Skeletal muscle cell (primary cell): ENCODE data around the gene CMTR2.

Source experiments
- DNase-seq: peaks from one replicate; pipeline ENCODE4 v3.0.0-alpha.2; 2010; ENCODE audit warnings: low read depth
- H3K4me3 ChIP-seq: 2 replicates; pipeline ENCODE4 v1.5.1; 2011; ENCODE audit warnings: low read depth, mild to moderate bottlenecking, control low read depth, low read length, moderate library complexity

The CMTR2 gene

DNA sequence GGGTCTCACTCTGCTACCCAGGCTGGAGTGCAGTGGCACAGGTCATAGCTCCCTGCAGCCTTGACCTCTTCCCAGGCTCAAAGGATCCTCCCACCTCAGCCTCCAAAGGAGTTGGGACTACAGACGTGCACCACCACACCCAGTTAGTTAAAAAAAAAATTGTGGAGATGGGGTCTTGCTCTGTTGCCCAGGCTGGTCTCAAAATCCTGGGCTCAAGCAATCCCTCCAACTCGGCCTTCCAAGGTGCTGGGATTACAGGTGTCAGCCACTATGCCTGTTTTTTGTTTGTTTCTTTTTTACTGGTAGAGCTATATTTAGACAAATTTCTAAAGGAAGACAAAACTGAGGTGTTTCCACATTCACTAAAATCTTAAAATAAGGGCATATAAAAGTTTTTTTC is 1.7 kb downstream of the CMTR2 start:
- no peak for DNase-seq
- no peak overlapping the region for H3K4me3 ChIP-seq

DNA sequence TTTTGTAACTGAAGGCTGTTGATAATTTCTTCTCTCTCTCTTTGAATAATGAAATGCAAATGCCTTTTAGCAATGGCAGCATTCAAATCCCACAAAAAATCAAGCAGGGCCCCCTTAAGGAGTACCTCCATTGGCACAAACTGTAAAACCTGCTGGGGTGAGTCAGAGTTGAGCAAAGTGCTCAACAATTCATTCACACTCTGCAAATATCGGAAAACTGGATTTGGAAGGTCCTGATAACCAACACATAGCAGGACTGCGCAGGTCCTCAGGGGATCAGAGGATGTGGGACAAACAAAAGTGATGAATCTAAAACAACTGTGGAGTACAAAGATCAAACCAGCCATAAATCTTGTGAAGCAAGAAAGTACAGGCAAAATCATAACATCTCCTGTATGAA is 5.6 kb downstream of the CMTR2 start:
- H3K4me3 ChIP-seq = no peak overlapping the region
- no peak for DNase-seq

GRCh38 chr16:71282943-71283342 is 6.3 kb downstream of the CMTR2 start:
- H3K4me3 ChIP-seq = no peak overlapping the region
- DNase-seq = no peak

GRCh38 chr16:71276589-71277334 is 12.4 kb downstream of the CMTR2 start:
- no peak for DNase-seq

DNA sequence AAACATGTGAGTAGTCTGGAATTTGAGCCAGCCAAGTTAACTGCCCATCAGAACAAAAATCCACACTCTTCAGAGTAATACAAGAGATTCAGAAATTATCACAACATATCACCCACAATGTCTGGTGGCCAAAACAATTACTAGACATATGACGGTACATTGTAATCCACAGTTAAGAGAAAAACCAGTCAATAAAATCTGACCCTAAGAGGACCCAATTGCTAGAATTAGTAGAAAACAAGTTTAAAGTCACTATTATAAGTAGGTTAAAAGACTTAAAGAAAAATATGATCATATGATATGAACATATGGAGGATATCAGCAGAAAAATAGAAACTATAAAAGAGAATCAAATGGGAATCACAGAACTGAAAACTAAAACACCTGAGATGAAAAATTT is 15.8 kb downstream of the CMTR2 start:
- no peak for DNase-seq
- no peak overlapping the region for H3K4me3 ChIP-seq

More at GRCh38 chr16:71276589-71277334, 12.4 kb downstream of the CMTR2 start:
- H3K4me3 ChIP-seq = no peak overlapping the region

GRCh38 chr16:71264299-71264698 is 24.9 kb downstream of the CMTR2 start:
- no peak for DNase-seq
- H3K4me3 ChIP-seq = no peak overlapping the region

- DNase-seq = no peak
- H3K4me3 ChIP-seq = no peak overlapping the region
These were observed 25.6 kb downstream of the CMTR2 start for GRCh38 chr16:71263582-71263981.

GRCh38 chr16:71262391-71262790 is 26.8 kb downstream of the CMTR2 start:
- H3K4me3 ChIP-seq = no peak overlapping the region
- DNase-seq = no peak

- no peak overlapping the region for H3K4me3 ChIP-seq
- no peak for DNase-seq
These were observed 28.2 kb downstream of the CMTR2 start for GRCh38 chr16:71260995-71261394.

DNA sequence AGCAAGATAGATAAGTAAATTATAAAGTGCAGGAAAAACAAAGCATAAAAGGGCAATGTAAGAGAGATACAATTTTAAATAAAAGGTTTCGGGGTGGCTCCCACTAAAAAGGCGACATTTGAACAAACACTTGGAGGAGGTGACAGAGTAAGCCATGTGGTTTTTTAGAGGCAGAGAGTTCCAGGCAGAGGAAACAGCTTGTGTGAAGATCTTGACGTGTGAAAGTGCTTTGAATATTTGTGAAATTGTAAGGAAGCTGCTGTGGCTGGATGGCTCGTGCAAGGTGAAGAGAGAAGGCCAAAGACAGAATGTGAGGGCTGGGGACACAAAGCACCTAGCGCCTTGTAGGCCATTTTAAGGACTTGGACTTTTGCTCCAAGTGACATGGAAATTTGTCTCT is 30.1 kb downstream of the CMTR2 start:
- no peak overlapping the region for H3K4me3 ChIP-seq
- no peak for DNase-seq

DNA sequence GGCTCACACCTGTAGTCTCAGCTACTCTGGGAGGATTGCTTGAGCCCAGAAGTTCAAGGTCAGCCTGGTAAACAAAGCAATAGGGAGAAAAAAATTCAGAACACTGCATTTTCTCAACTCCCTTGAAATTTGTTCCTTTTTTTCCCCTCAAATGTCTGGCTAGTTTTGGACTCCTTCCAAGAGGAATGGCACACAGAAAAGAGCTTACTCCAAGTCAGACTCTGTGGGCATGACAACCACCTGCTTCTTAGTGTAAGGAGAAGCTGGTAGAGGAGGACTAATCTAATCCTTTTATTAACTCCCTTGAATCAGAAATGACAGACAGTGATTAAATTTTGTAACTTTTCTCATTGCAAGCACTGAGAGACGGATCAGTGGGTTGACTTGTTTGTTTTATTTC is 30.8 kb downstream of the CMTR2 start:
- no peak for DNase-seq
- no peak overlapping the region for H3K4me3 ChIP-seq

- no peak overlapping the region for H3K4me3 ChIP-seq
- DNase-seq = no peak
These were observed 31.4 kb downstream of the CMTR2 start for GRCh38 chr16:71257768-71258167.

DNA sequence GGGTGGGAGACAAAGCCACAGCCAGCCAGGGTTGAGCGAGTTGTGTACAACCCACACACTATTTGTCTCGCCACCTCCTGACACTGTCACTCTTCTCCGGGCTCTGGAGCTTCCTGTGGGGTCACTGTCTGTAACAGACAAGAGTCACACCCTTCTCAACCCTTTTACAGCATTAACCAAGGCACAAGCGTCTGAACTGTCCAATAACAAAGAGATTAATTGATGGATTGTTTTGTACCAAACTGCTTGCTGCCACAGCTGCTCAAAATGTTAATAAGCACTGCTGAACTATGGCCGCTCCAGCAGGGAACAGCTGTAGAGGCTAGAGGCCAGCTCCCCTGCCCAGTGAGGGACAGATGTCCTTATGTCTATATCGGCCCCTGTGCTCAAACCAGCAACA is 33.5 kb downstream of the CMTR2 start:
- peak; percentile 25 for DNase-seq
- H3K4me3 ChIP-seq = no peak overlapping the region

DNA sequence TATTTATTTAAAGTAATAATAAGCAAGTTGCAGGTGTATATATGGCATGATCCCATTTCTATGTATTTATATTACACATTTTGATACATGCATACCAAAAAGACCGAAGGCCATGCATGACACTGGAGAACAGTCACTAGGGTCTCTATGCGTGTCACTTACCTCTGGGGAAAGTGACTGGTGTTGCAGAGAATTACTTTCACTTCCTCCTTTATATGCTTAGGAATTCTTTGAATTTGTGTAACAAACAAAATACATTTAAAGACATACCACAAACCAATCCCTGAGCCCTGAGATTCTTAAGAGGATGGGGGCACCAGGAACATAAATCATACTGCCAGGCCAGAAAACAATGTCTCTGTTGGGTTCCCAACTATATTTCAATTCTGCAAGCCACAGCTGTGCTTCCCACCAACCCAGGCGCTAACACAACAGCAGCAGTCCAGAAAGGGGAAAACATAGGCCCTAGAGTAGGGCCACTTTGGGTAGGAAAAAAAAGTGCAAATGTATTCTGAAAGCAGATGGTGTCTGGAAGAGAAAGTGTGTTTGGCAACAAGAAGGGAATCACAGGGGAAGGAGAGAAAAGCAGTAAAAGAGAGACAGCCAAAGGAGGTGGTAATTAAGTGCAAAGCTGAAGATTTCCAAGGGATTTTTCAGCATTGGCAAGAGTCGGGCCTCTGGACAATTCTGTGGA is 34.2 kb downstream of the CMTR2 start:
- DNase-seq = no peak

GRCh38 chr16:71250461-71251235 is 38.6 kb downstream of the CMTR2 start:
- DNase-seq = no peak
- H3K4me3 ChIP-seq = no peak overlapping the region

More for the DNA sequence above, 34.2 kb downstream of the CMTR2 start:
- H3K4me3 ChIP-seq = no peak overlapping the region

GRCh38 chr16:71249399-71249798 is 39.8 kb downstream of the CMTR2 start:
- H3K4me3 ChIP-seq = no peak overlapping the region
- no peak for DNase-seq

GRCh38 chr16:71247478-71247877 is 41.7 kb downstream of the CMTR2 start:
- H3K4me3 ChIP-seq = no peak overlapping the region
- DNase-seq = no peak

DNA sequence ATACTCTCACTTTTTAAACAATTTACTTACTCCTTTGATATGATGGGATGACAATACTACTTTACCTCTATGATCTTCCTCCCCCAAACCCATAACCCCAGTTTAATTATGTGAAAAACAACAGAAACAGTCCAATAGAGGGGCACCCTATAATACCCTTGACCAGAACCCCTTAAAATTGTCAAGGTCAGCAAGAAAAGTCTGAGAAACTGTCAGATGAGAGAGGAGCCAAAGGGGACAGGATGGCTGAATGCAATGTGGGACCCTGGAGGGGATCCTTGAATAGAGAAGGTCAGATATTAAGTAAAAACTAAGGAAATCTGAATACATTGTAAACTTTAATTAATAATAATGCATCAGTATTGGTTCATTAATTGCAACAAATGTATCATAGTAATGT is 42.9 kb downstream of the CMTR2 start:
- no peak for DNase-seq
- H3K4me3 ChIP-seq = no peak overlapping the region

DNA sequence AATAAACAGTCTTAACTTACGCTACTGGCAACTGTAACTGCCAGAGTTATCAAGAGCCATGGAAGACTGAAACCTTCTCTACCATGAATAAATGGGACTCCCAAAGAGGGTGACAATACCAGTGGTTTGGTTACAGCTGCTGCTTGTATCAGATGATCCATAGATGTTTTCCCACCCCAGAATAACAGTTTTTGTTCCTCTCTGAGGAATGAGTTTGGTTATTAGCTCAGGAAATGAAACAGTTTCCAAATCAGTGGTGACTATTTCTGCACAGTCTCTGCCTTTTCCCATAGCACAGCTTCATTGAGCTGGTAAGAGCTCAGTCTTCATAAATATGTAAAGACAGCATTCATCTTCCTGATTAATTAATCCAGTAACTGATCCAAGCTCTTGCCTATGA is 44.7 kb downstream of the CMTR2 start:
- no peak for DNase-seq
- no peak overlapping the region for H3K4me3 ChIP-seq

GRCh38 chr16:71242601-71243000 is 46.6 kb downstream of the CMTR2 start:
- no peak overlapping the region for H3K4me3 ChIP-seq

More at GRCh38 chr16:71242601-71243000, 46.6 kb downstream of the CMTR2 start:
- DNase-seq = no peak
